Rectal smooth muscle tissue (tissue), 1 donor: ENCODE measurements around the gene RESF1.

Experiments used
- H3K27ac ChIP-seq: one replicate; pipeline ENCODE4 v1.7.0; 2013; ENCODE audit warnings: low read depth, low read length, inconsistent platforms
- H3K27me3 ChIP-seq: one replicate; pipeline ENCODE4 v1.7.0; 2013; ENCODE audit warnings: low read length; ENCODE audit not compliant: control insufficient read depth, insufficient read depth
- H3K36me3 ChIP-seq: one replicate; pipeline ENCODE4 v1.7.0; 2013; ENCODE audit warnings: low read length; ENCODE audit not compliant: control insufficient read depth, insufficient read depth
- H3K4me1 ChIP-seq: one replicate; pipeline ENCODE4 v1.7.0; 2013; ENCODE audit warnings: low read length; ENCODE audit not compliant: control insufficient read depth, insufficient read depth
- H3K4me3 ChIP-seq: one replicate; pipeline ENCODE4 v1.7.0; 2013; ENCODE audit warnings: low read length
- H3K9ac ChIP-seq: one replicate; pipeline ENCODE4 v1.7.0; 2013; ENCODE audit warnings: low read length

Gene RESF1

DNA sequence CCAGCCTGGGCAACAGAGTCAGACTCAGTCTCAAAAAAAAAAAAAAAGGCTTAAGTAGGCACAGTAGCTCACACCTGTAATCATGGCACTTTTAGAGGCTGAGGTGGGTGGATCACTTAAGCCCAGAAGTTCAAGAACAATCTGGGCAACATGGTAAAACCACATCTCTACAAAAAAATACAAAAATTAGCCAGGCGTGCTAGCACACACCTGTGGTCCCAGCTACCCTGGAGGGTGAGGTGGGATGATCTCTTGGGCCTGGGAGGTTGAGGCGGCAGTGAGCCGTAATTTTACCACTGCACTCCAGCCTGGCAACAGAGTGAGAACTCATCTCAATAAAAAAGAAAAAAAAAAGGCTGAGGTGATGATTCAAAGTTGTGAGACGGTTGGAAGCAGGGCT, 9.1 kb upstream of the RESF1 start:
- H3K36me3 ChIP-seq: no peaks in the 10 kb centered on the region
- H3K9ac ChIP-seq: no peak overlapping the region
- no peaks in the 10 kb centered on the region for H3K4me1 ChIP-seq
- H3K4me3 ChIP-seq: no peak overlapping the region
- H3K27ac ChIP-seq: no peak overlapping the region
- no peaks in the 10 kb centered on the region for H3K27me3 ChIP-seq

- H3K27ac ChIP-seq: no peak overlapping the region
Observed at GRCh38 chr12:31950492-31950891, 8.7 kb upstream of the RESF1 start.

DNA sequence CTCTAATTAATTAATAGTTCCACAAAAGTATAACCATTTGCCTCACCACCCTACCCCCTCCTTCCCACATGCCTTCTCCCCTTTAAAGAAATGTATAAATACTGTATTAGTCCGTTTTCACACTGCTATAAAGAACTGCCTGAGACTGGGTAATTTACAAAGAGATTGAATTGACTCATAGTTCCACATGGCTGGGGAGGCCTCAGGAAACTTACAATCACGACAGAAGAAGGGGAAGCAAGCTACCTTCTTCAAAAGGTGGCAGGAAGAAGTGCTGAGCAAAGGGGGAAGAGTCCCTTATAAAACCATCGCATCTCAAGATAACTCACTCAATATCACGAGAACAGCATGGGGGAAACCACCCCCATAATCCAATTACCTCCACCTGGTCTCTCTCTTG, 8.2 kb upstream of the RESF1 start:
- no peak overlapping the region for H3K27ac ChIP-seq
- H3K4me3 ChIP-seq: no peak overlapping the region

More at GRCh38 chr12:31950492-31950891, 8.7 kb upstream of the RESF1 start:
- no peaks in the 10 kb centered on the region for H3K36me3 ChIP-seq
- H3K9ac ChIP-seq: no peak overlapping the region
- H3K4me1 ChIP-seq: no peaks in the 10 kb centered on the region
- H3K27me3 ChIP-seq: no peaks in the 10 kb centered on the region
- no peak overlapping the region for H3K4me3 ChIP-seq

DNA sequence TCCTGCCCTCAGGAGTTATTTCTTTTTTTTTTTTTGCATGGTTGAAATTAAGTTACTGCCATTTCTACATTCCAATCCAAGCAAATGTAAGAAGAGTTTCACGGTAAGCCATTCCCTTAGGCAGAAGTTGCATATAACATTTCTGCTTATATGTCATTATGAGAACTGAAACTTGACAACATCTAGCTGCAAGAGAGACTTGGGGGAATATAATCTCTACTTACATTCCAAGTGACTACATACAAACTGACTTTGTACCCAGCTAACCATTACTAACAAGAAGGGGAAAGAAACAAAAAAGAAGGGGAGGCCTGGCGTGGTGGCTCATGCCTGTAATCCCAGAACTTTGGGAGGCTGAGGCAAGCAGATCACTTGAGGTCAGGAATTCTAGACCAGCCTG, 7.3 kb upstream of the RESF1 start:
- no peak overlapping the region for H3K9ac ChIP-seq
- H3K27me3 ChIP-seq: no peaks in the 10 kb centered on the region
- H3K36me3 ChIP-seq: no peaks in the 10 kb centered on the region
- no peaks in the 10 kb centered on the region for H3K4me1 ChIP-seq
- no peak overlapping the region for H3K4me3 ChIP-seq
- H3K27ac ChIP-seq: no peak overlapping the region

More for the DNA sequence above, 8.2 kb upstream of the RESF1 start:
- Histone ChIP-seq H3K27me3 (no peaks in the 10 kb centered on the region), H3K36me3 (no peaks in the 10 kb centered on the region), H3K4me1 (no peaks in the 10 kb centered on the region), H3K9ac (no peak overlapping the region)

- Histone ChIP-seq H3K36me3 (no peaks in the 10 kb centered on the region), H3K4me3 (no peak overlapping the region), H3K27ac (no peak overlapping the region), H3K27me3 (no peaks in the 10 kb centered on the region), H3K4me1 (no peaks in the 10 kb centered on the region), H3K9ac (no peak overlapping the region)
Observed at GRCh38 chr12:31952418-31952817, 6.8 kb upstream of the RESF1 start.

- no peak overlapping the region for H3K9ac ChIP-seq
- no peak overlapping the region for H3K4me3 ChIP-seq
- H3K36me3 ChIP-seq: no peaks in the 10 kb centered on the region
- H3K4me1 ChIP-seq: peaks cover 6% of the 10 kb centered on the region
- H3K27me3 ChIP-seq: no peaks in the 10 kb centered on the region
- no peak overlapping the region for H3K27ac ChIP-seq
Observed at GRCh38 chr12:31954925-31955858, 4.0 kb upstream of the RESF1 start.

DNA sequence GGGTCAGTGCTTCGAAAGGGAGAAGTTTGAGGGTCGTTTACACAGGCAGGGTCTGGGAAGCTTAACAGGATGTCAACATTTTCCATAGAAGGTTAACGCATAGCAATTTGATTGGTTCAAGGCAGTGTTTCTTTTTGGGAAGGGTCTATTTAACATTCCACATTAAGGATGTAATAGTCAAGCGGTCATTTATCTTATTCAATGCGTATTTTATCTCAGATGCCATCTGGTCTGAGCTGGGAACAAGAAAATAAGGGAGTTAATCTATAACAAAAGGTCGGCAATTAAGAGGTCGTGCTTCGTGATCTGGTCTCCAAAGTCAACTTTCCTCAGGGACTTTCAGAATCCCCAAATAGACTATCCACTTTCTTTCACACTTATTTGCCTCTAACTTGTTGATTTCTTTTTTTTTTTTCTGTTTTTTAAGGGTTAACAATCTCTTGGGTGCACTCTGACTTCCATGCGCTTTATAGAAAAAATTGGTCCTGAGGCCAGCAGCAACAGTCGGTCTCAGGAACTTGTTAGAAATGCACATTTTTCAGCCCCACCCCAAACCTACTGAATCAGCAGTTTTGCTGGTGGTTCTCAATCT, 550 bp upstream of the RESF1 start:
- Histone ChIP-seq H3K9ac (peak overlapping the region; percentile 49), H3K36me3 (no peaks in the 10 kb centered on the region), H3K27me3 (no peaks in the 10 kb centered on the region), H3K4me1 (peaks cover 13% of the 10 kb centered on the region), H3K27ac (peak overlapping the region; percentile 48), H3K4me3 (peak overlapping the region; percentile 65)

GRCh38 chr12:31959701-31960391, 631 bp downstream of the RESF1 start:
- Histone ChIP-seq H3K27me3 (no peaks in the 10 kb centered on the region), H3K9ac (peak overlapping the region; percentile 61), H3K4me1 (peaks cover 13% of the 10 kb centered on the region), H3K27ac (peak overlapping the region; percentile 48), H3K4me3 (peak overlapping the region; percentile 65), H3K36me3 (peaks cover 5% of the 10 kb centered on the region)

DNA sequence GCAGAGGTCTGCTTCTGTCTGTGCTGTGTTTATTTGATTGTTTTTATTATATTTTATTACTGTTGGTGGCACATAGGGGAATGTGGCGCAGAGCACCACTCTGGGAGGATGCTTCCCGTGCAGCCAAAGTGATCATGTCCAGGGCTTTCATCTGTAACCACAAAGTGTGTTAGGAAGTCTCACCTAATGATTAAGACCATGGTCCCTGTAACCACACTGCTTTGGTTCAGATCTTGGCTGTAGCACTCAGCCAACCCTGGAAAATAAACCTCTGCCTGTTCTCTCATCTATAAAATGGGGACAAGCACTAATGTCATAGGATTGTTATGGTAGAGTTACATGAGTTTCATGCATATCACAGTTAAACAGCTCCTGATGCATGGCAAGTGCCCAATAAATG, 1.9 kb downstream of the RESF1 start:
- Histone ChIP-seq H3K36me3 (peaks cover 5% of the 10 kb centered on the region), H3K9ac (no peak overlapping the region), H3K4me3 (peak overlapping the region; percentile 65), H3K4me1 (peaks cover 13% of the 10 kb centered on the region), H3K27me3 (no peaks in the 10 kb centered on the region), H3K27ac (no peak overlapping the region)

- Histone ChIP-seq H3K27ac (no peak overlapping the region), H3K9ac (no peak overlapping the region), H3K36me3 (peaks cover 7% of the 10 kb centered on the region), H3K4me3 (peak overlapping the region; percentile 7), H3K4me1 (peaks cover 13% of the 10 kb centered on the region), H3K27me3 (no peaks in the 10 kb centered on the region)
Observed at GRCh38 chr12:31962076-31962475, 2.9 kb downstream of the RESF1 start.

DNA sequence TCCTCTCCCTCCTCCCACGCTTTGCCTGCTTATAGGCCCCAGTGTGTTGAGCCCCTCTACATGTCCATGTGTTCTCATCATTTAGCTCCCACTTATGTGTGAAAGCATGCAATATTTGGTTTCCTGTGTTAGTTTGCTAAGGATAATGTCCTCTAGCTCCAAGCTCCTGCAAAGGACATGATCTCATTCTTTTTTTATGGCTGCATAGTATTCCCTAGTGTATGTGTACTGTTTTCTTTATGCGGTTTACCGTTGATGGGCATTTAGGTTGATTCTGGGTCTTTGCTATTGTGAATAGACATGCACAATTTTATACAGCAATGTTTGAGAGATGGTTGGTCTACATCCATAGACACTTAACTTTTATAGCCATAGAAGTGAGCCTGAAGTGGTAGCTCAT, 5.1 kb downstream of the RESF1 start:
- Histone ChIP-seq H3K27ac (no peak overlapping the region), H3K36me3 (peaks cover 7% of the 10 kb centered on the region)

GRCh38 chr12:31965090-31965489, 5.9 kb downstream of the RESF1 start:
- no peak overlapping the region for H3K4me3 ChIP-seq
- no peak overlapping the region for H3K9ac ChIP-seq
- H3K36me3 ChIP-seq: peaks cover 7% of the 10 kb centered on the region
- no peak overlapping the region for H3K27ac ChIP-seq
- no peaks in the 10 kb centered on the region for H3K27me3 ChIP-seq
- peaks cover 6% of the 10 kb centered on the region for H3K4me1 ChIP-seq

More for the DNA sequence above, 5.1 kb downstream of the RESF1 start:
- Histone ChIP-seq H3K4me3 (no peak overlapping the region), H3K27me3 (no peaks in the 10 kb centered on the region), H3K4me1 (peaks cover 6% of the 10 kb centered on the region), H3K9ac (no peak overlapping the region)
